GM18517 (cell line): ENCODE results near the gene SLC35D2.
"Not testable (repeated sequence)": the region's sequence is repeated elsewhere in the genome, so short reads cannot be mapped to it uniquely, and the experiment has no call there.

Source experiments
- ATAC-seq: cut with Tn5 transposase; IDR thresholded peaks from one replicate; pipeline ENCODE4 v1.9.1; 2021; ENCODE audit warnings: mild to moderate bottlenecking, moderate library complexity; ENCODE audit not compliant: unreplicated experiment

SLC35D2 gene

GRCh38 chr9:96317335-96317980 is 66.1 kb downstream of the SLC35D2 start:
- no peak for ATAC-seq

DNA sequence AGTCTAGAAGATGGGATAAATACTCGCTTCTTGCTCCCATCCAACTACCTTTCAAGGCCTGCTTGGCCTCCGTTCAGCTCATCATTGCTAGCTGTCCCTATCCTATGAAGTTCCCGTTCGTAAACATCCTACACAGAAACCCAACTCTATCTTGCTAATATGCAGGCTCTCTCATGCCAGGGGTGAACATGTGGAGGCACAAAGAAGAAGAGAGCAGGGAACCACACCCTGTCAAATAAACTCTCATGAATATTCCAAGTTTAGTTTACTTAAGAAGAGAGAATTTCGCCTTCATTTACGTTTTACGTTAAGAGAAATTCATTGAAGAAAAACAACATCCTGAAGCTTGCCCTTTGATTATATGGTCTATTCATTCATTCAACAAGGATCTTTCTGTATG is 73.7 kb downstream of the SLC35D2 start:
- no peak for ATAC-seq

GRCh38 chr9:96306958-96307357 is 76.6 kb downstream of the SLC35D2 start:
- ATAC-seq, result not testable (repeated sequence)

DNA sequence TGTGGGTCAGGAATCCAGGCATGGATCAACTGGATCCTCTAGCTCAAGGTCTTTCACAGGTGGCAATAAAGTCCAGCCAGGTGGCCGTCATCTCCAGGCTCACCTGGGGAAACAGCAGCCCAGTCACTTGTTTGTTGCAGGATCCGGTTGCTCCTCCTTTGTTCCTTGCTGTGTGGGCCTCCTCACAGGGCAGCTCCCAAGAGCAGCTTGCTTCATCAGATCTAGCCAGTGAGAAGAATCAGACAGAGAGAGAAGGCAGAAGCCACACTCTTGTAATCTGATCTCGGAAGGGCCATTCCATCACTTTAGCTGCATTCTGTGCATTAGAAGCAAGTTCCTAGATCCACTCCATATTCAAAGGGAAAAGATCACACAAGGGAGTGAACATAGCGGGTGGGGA is 78.3 kb downstream of the SLC35D2 start:
- no peak for ATAC-seq

DNA sequence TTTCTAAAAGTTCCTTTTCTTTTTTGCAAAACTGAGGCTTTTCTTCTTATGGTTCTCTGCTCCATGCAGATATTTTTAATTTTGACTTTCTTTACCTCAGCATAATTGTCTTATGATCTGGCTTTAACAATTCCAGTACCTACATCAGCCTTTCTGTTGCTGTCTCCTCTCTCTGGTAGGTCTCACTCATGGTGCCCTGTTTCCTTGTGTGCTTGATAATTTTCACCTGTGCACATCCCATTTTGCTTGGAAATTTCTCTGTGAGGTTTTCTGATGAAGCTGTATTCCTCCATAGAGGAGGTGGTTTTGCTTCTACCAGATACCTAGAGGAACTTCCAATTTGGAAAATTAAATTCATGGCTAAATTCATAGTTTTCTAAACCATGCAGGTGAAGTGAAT is 79.3 kb downstream of the SLC35D2 start:
- no peak for ATAC-seq

- ATAC-seq, result no peak
Measured at GRCh38 chr9:96302021-96302420, 81.5 kb downstream of the SLC35D2 start, which contains the start of gene HSD17B3. HSD17B3 (minus strand) TSS chr9:96302176; CDS start chr9:96302104, 72 bp downstream.

GRCh38 chr9:96299823-96300222 is 83.7 kb downstream of the SLC35D2 start:
- no peak for ATAC-seq

GRCh38 chr9:96294159-96294545 is 89.4 kb downstream of the SLC35D2 start:
- no peak for ATAC-seq

DNA sequence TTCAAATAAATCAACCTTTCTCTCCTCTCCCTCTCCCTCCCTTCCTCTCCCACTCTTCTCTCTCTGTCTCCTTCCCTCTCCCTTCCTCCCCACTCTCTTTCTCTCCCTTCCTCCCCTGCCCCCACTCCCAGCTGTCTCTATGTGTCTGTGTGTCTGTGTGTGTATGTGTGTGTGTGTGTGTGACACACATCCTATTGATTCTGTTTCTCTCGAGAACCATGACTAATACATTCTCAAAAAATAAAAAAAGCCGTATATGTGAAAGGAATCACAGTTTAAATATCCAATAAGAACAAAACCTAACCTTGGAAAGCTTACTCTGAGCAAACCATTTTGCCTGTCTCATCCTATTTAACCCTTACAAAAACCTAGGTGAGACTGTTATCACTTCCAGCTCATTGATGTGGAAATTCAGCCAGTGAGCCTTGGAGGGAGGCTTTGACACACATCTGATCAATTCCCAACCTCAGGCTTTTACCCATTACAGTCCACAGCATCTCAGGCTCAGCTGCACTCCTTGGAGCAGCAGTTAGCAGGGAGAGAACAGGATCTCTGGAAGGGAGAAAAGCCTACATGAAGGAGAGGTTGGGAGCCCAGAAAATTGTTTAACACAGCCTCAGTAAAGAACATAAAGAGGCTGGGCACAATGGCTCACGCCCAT is 89.9 kb downstream of the SLC35D2 start:
- ATAC-seq, result no peak

DNA sequence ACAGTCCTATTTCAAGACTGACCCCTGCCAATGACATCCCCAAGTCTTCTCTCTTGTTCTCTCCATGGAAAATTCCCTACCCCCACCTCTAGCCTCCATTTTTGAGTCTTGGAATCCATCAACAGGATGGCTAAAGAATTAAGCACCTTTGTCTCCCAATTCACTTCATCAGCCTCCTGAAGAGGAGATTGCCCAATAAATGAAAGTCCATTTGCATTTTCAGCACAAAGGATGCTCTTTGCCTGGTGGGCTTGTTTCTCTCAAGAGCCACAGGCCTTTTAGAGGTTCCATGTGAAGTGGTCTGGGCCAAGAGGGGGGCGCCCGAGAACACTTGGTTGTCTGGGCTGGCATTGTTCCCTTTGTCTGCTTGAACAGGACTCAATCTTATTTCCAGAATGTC is 94.1 kb downstream of the SLC35D2 start:
- ATAC-seq, result no peak

DNA sequence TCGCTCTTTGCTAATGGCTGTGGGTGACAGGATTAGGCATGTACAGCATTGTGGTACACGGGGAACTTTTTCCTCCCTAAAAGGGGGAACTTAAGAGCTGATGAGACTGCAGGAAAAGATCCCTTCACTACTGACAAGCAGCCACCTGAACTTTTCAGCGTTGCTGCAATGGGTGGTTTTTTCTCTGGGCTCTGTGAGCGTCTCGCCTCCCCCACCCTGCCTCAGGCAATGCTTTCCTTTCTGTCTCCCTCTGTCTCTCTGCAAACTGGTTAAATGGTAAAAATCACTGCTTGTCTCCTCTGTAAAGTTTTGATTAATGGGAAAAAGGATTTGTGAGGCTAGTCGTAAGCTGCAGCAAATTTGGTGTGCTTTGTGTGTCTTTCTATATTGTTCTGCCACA is 101.9 kb downstream of the SLC35D2 start:
- no peak for ATAC-seq

- ATAC-seq, result no peak
Measured at GRCh38 chr9:96279932-96280331, 103.6 kb downstream of the SLC35D2 start.

- no peak for ATAC-seq
Measured at GRCh38 chr9:96274939-96275338, 108.6 kb downstream of the SLC35D2 start.
